SH-SY5Y (cell line): Measurements from ENCODE around the gene COPE.

Source experiments
- GATA2 ChIP-seq: IDR thresholded peaks from 2 replicates; pipeline ENCODE4 v1.6.1; 2011; ENCODE audit warnings: mild to moderate bottlenecking, low read depth, low read length
- GATA3 ChIP-seq: IDR thresholded peaks from 2 replicates; pipeline ENCODE4 v1.6.1; 2011; ENCODE audit warnings: low read depth, mild to moderate bottlenecking, low read length, moderate library complexity

Gene COPE

DNA sequence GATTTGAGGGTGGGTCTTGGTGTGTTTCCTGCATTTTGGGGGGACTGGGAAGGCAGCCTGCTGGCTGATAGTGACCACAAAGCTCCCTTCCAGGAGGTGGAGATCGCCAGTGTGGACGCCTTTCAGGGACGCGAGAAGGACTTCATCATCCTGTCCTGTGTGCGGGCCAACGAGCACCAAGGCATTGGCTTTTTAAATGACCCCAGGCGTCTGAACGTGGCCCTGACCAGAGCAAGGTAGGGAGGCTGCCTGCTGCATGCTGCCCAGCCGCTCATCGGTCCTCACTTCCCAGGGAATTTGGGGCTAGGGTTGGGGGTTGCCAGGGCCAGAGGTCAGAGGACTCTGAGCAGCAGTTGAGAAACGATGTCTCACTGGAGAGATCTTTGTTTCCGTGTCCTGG lies 57.3 kb downstream of the COPE start:
- no peak for TF ChIP-seq GATA2
- TF ChIP-seq GATA3 = no peak

DNA sequence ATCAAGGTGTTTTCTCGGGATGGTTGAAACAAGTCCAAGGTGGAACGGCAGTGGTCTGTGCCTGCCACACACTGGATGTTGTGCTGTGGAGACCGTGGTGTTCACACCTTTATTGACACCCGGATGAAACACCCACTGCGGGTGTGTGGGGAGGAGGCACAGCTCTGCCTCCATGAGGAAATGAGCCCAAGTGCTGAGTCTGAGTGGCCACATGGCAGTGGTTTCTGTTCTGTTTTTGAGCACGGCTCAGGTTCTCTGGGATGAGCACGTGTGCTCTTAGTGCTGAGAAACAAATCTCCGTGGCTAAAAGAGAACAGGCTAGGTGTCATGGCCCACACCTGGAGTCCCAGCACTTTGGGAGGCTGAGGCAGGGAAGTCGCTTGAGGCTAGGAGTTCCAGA lies 58.0 kb downstream of the COPE start:
- TF ChIP-seq GATA2 (no peak), GATA3 (no peak)

DNA sequence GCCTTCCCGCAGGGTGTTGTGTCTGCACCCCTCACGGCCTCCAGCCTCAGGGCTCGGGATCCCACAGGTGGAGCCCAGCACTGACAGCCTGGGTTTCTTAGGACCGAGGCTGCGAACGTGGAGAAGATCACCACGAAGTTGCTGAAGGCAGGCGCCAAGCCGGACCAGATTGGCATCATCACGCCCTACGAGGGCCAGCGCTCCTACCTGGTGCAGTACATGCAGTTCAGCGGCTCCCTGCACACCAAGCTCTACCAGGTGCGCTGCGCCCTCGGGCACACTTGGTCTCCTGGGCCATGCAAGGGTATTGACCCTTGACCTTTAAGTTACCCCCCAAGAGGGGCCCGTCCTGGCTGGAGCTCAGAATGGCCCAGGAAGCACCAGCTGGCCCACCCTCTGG lies 58.5 kb downstream of the COPE start:
- TF ChIP-seq GATA3 = no peak

DNA sequence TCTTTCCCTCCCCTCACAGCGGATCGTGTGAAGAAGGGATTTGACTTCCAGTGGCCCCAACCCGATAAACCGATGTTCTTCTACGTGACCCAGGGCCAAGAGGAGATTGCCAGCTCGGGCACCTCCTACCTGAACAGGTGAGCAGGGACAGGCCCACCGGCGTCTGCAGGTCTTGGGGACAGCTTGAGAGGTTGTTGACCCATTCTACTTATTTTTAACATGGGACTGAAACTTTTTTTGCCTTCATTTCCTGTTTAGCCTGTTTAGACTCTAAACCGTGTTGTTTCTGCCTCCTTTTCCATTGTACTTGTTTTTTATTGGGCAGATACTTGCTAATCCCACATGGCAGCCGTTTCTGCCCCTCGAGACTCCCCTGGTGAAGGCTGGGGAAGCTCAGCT lies 58.9 kb downstream of the COPE start:
- TF ChIP-seq GATA2 = no peak
- TF ChIP-seq GATA3 = no peak

DNA sequence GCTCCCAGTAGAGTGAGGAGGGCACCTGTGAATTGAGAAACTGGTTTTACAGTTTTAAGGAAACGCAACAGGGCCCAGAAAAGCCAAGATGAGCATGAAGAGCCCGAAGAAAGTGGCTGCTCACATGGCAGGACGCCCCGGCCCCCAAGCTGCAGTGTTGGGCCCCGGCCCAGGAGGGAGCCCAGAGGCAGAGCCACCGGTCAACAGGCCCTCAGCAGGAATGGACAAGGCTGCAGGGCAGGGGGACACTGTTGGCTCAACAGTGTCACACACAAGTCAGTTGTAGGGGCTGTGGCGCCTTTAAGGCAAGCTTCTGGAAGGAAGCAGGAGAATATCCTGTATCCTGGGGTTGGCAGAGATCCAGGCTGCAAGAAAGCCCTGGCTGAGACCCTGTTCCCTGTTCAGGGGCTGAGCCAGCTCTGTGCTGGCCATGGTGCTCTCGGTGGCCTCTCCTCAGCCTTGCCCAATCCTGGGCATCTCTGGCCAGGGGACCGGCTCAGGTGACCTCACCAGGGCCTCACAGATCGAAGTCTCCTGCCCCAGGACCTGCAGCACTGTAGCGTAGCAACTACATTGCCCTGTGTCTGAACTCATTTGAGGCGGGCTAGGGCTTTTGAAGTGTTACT lies 59.4 kb downstream of the COPE start:
- TF ChIP-seq GATA3 (no peak), GATA2 (no peak)

DNA sequence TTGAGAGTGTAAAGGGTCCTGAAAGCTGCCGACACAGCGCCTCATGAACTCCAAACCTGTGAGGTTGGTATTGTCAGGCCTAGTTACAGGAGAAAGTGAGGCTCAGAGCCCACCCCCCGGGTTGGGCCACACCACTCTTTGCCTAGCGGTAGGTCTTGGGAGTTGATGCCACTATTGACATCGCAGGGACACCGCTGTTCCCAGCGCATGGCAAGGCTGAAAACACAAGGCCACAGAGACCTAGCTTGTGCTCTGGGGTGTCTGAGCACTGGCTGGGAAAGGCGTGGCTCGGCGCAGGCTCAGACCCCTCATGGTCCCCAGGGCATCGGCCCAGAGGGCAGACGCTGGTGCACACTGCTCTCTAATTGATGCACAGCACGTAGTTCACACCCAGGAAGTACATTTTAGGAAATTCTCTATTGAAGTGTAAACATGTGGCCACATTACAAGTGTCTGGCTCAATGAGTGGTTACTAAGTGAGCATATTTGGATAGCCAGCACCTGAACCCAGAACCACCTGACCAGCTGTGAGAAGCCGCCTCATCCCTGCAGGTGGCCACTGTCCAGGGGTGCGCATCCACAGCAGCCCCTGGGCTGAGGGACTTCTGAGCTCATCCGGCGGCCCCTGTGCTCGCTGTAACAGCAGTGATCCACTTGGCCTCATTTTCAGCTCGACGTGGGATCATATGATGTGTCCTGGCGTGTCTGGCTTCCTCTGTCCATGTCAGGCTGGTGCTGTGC lies 60.1 kb downstream of the COPE start:
- TF ChIP-seq GATA2 = no peak
- no peak for TF ChIP-seq GATA3

DNA sequence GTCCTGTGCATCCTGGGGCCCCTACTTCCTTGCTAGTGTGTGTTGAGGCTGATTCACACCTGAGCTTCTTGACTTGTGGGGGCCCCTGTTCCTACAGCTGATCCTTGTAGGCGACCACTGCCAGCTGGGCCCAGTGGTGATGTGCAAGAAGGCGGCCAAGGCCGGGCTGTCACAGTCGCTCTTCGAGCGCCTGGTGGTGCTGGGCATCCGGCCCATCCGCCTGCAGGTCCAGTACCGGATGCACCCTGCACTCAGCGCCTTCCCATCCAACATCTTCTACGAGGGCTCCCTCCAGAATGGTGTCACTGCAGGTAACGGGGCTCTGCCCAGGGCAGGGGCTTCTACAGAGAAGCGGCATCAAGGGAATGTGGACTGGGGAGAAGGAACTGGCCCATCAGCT lies 62.0 kb downstream of the COPE start:
- no peak for TF ChIP-seq GATA3
- no peak for TF ChIP-seq GATA2

DNA sequence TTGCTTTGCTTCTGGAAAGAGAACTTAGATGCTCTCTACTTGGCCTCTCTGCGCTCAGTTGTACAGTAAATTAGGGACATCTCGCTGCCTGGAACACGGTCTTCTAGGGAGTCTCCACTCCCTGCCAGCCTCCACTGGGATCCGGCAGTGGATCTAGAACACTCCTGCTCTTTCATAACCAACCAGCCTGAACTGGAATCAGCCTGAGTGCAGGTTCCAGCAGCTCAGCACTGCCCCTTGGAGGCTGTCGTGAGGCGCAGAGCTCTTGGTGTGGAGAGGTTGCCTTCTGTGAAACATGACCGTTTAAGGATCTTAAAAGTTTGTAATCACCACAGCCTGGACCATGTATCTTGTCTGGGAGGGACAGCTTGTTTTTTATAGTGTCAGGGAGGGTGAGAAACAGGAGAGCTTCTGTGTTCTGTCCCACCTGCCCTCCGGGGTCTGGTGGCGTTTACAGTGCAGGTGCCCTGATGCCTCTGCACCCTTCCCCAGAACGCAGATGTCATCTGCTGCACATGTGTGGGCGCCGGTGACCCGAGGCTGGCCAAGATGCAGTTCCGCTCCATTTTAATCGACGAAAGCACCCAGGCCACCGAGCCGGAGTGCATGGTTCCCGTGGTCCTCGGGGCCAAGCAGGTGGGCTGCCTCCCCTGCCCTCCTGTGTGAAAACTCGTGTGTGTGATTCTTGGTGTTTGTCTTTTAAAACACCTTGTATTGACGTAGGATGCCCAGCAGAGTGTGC lies 62.6 kb downstream of the COPE start:
- TF ChIP-seq GATA3 = no peak
- no peak for TF ChIP-seq GATA2

DNA sequence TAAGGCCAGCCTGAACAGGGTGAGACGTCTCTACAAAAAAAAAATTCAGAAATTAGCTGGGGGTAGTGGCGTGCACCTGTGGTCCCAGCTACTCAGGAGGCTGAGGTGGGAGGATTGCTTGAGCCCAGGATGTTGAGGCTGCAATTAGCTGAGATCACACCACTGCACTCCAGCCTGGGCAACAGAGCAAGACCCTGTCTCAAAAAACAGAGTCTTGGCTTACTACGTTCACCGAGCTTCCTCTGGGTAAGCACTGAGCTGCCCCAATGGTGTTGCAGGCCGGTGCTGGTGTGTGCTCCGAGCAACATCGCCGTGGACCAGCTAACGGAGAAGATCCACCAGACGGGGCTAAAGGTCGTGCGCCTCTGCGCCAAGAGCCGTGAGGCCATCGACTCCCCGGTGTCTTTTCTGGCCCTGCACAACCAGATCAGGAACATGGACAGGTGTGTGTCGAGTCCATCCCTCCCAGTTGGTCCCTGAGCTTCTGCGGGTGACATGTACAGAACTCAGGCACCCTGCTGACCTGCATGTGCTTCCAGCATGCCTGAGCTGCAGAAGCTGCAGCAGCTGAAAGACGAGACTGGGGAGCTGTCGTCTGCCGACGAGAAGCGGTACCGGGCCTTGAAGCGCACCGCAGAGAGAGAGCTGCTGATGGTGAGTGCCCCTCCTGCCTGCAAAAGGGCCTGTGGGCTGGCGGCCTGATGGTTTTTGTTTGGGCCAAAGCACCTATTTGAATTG lies 63.4 kb downstream of the COPE start:
- TF ChIP-seq GATA3 = no peak
- no peak for TF ChIP-seq GATA2

DNA sequence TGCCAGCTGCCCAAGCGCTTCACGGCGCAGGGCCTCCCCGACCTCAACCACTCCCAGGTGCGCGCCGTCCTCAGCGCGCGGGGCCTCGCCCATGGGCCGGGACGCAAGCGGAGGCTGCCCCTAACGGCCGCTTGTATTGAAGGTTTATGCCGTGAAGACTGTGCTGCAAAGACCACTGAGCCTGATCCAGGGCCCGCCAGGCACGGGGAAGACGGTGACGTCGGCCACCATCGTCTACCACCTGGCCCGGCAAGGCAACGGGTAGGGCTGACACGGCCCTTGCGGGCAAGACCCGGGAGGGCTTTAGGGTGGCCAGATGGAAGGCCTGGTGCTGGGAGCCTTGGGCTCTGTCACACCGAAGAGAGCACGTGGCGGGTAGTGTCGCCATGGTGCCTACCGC lies 64.2 kb downstream of the COPE start:
- TF ChIP-seq GATA2 (no peak), GATA3 (no peak)

DNA sequence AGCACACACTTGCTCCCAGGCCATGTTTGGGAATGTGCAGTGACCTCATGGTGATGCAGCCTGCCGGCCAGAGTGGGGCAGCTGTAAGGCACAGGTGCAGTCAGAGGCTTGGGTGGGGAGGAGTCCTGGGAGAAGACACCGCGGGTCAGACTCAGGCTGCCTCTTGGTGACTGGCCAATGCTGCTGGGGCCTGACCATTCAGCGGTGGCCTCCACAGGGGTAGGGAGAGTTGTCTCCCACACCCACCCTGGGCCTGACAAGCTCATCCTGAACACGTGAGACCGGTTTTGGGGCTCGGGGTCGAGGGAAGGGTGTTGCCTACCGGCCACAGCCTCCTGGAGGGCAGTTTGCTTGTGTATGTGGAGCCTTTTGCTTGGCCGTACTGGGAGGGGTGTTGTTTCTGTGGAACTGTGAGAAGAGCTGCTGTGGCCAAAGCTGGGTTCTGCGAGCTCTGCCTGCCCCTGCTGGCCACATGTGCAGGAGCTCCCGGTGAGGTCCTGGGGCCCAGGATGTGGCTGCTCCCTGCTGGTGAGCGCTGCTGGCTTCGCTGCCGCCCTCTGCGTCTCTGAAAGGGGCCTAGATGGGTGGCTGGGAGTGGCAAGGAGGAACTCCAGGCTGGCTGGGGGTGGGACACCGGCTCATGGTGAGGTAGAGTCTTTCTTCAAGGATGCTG lies 65.3 kb downstream of the COPE start:
- TF ChIP-seq GATA3 (no peak), GATA2 (no peak)

DNA sequence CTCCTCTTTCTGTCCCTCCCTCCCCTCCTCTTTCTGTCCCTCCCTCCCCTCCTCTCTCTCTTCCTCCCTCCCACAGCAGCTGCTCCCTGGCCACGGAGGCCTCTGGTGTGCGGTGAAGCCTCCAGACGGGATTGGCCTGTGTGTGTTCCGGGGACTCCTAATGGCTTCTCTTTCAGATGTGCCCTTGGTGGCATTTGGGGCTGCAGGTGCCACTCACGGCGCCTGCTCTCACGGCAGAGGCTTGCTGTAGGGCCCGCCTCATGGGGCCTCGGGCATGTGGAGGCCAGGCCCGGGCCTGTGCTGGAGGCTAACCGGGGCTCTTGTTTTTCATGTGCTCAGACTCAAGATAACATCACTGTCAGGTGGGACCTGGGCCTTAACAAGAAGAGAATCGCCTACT lies 66.5 kb downstream of the COPE start:
- TF ChIP-seq GATA2 (no peak), GATA3 (no peak)

DNA sequence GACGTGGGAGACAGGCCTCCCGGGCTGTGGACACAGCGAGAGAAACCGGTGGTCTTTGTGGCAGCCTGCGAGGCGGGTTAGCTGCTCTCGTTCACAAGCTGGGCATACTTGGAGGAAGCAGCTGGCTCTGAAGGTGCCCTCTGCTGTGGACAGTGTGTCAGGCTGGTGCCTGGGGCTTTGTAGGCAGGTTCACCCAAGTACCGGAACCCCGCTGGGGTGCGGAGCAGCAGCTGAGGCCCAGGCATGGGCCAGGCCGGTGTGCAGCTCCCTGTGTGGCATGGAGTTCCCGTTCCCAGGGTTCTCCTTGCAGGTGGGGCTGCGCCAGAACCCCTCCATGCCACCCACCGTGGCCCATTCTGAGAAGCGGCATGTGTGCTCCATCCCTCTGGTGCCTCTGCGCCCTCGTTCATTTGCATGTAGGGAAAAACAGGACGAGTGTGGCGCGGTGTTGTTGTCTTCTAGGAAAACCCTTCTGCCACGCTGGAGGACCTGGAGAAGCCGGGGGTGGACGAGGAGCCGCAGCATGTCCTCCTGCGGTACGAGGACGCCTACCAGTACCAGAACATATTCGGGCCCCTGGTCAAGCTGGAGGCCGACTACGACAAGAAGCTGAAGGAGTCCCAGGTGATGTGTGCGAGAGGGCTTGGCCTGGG lies 67.4 kb downstream of the COPE start:
- TF ChIP-seq GATA3 (no peak), GATA2 (no peak)
